GM23338 (cell line): ENCODE data around the gene DBH. TPM values are rescaled to one million over a fixed set of nuclear protein-coding genes. Genes with fewer than 3 reads are reported as not detected.

Source experiments
- ETS1 ChIP-seq: IDR thresholded peaks from 2 replicates; pipeline ENCODE4 v1.6.1; 2016; ENCODE audit warnings: antibody characterized with exemption
- EZH2 ChIP-seq: fragments of 200-600 bp; sonication (generic); IDR thresholded peaks from one replicate; pipeline ENCODE4 v1.8.0; 2017; ENCODE audit warnings: antibody characterized with exemption, mild to moderate bottlenecking, low read depth; ENCODE audit not compliant: unreplicated experiment
- EZH2phosphoT487 ChIP-seq: fragments of 200-600 bp; sonication (generic); IDR thresholded peaks from one replicate; pipeline ENCODE4 v1.8.1; 2018; ENCODE audit warnings: antibody characterized with exemption; ENCODE audit not compliant: unreplicated experiment
- NANOG ChIP-seq: IDR thresholded peaks from 2 replicates; pipeline ENCODE4 v1.6.1; 2016; ENCODE audit warnings: antibody characterized with exemption, borderline replicate concordance
- POLR2AphosphoS5 ChIP-seq: IDR thresholded peaks from 2 replicates; pipeline ENCODE4 v1.6.1; 2016; ENCODE audit warnings: antibody characterized with exemption, low read depth
- REST ChIP-seq: IDR thresholded peaks from one replicate; pipeline ENCODE4 v1.6.1; 2018; ENCODE audit warnings: antibody characterized with exemption; ENCODE audit not compliant: unreplicated experiment
- STAT1 ChIP-seq: IDR thresholded peaks from one replicate; pipeline ENCODE4 v1.6.1; 2016; ENCODE audit warnings: antibody characterized with exemption; ENCODE audit not compliant: unreplicated experiment
- ZNF462 ChIP-seq: fragments of 250-450 bp; sonication (Bioruptor Pico); IDR thresholded peaks from 2 replicates; pipeline ENCODE4 v1.5.0; 2020; ENCODE audit warnings: mild to moderate bottlenecking, moderate library complexity
- polyA plus RNA-seq: library from polyadenylated mRNA; unstranded; fragments of >200 nt; fragmentation: Nextera tagmentation; extraction: Ambion mirVana; gene quantifications from 2 replicates; pipeline ENCODE4 v1.2.1, GENCODE V29; 2016
- total RNA-seq: library from RNA; depleted of rRNA; stranded (reverse); fragments of >200 nt; shearing (Covaris generic); gene quantifications from 2 replicates; pipeline ENCODE4 v1.2.3, GENCODE V29; 2014

The DBH gene
- total and polyA plus RNA-seq, 2 experiments from 2014 or later = 0.08 to 0.24 TPM

GRCh38 chr9:133616643-133617405 is 19.3 kb upstream of the DBH start (continued):
- no peak for TF ChIP-seq ZNF462
- no peak for TF ChIP-seq POLR2AphosphoS5
- TF ChIP-seq EZH2phosphoT487 = no peak
- TF ChIP-seq STAT1 = no peak
- no peak for TF ChIP-seq NANOG
- TF ChIP-seq REST = no peak
- TF ChIP-seq ETS1 = no peak
- TF ChIP-seq EZH2 = no peak
